Tongue (tissue), 2 donors: Measurements from ENCODE around the gene TAC3. TPM values are rescaled to one million over a fixed set of nuclear protein-coding genes. Genes with fewer than 3 reads are reported as not detected.
"Not testable (repeated sequence)": the region's sequence is repeated elsewhere in the genome, so short reads cannot be mapped to it uniquely, and the experiment has no call there.

Experiments
- DNase-seq: peaks from one replicate; pipeline ENCODE4 v3.0.0-alpha.2; 2015
- total RNA-seq: library from RNA; depleted of rRNA; stranded (reverse); fragments of >200 nt; gene quantifications from one replicate; pipeline ENCODE4 v1.2.3, GENCODE V29; 2014

The TAC3 gene
- not detected for total RNA-seq

GRCh38 chr12:57016348-57016747, at the start of gene TAC3:
Gene TAC3 (minus strand): TSS chr12:57016529. CDS start chr12:57015797, 732 bp downstream.
- no peak for DNase-seq

- DNase-seq: no peak
These were observed 47.8 kb upstream of the TAC3 start for GRCh38 chr12:57063991-57064685.

GRCh38 chr12:57058454-57058853, 42.1 kb upstream of the TAC3 start:
- no peak for DNase-seq

GRCh38 chr12:57057067-57057751, 40.9 kb upstream of the TAC3 start:
- DNase-seq: no peak

GRCh38 chr12:57055824-57056223, 39.5 kb upstream of the TAC3 start:
- no peak for DNase-seq

- DNase-seq: not testable (repeated sequence)
These were observed 37.6 kb upstream of the TAC3 start for GRCh38 chr12:57053901-57054300.

- DNase-seq: not testable (repeated sequence)
These were observed 36.8 kb upstream of the TAC3 start for GRCh38 chr12:57053146-57053545.

- no peak for DNase-seq
These were observed 34.7 kb upstream of the TAC3 start for GRCh38 chr12:57051011-57051410.

GRCh38 chr12:57049890-57050289, 33.6 kb upstream of the TAC3 start, which contains the start of gene MYO1A:
Gene MYO1A (minus strand): TSS chr12:57050129. CDS start chr12:57048323, 1,806 bp downstream.
- no peak for DNase-seq

- DNase-seq: no peak
These were observed 32.8 kb upstream of the TAC3 start for GRCh38 chr12:57049119-57049446.

- no peak for DNase-seq
These were observed 32.2 kb upstream of the TAC3 start for GRCh38 chr12:57048423-57049118.

GRCh38 chr12:57047981-57048380, 31.7 kb upstream of the TAC3 start:
- no peak for DNase-seq

GRCh38 chr12:57046947-57047890, 30.9 kb upstream of the TAC3 start:
- no peak for DNase-seq

GRCh38 chr12:57046086-57046791, 29.9 kb upstream of the TAC3 start:
- DNase-seq: peak; percentile 79

- no peak for DNase-seq
These were observed 28.6 kb upstream of the TAC3 start for GRCh38 chr12:57044889-57045288.

GRCh38 chr12:57044468-57044867, 28.1 kb upstream of the TAC3 start:
- no peak for DNase-seq

GRCh38 chr12:57042695-57043094, 26.4 kb upstream of the TAC3 start:
- DNase-seq: no peak

- peak; percentile 37 for DNase-seq
These were observed 24.4 kb upstream of the TAC3 start for GRCh38 chr12:57040750-57041149.

- no peak for DNase-seq
These were observed 23.9 kb upstream of the TAC3 start for GRCh38 chr12:57040211-57040610.

- DNase-seq: no peak
These were observed 22.9 kb upstream of the TAC3 start for GRCh38 chr12:57039016-57039798.

GRCh38 chr12:57037264-57037663, 20.9 kb upstream of the TAC3 start:
- no peak for DNase-seq
